ENCODE measurements around the gene KCNG2. TPM values are rescaled to one million over a fixed set of nuclear protein-coding genes. Genes with fewer than 3 reads are reported as not detected.

KCNG2 gene
- total RNA-seq, 1 donor = not detected

DNA sequence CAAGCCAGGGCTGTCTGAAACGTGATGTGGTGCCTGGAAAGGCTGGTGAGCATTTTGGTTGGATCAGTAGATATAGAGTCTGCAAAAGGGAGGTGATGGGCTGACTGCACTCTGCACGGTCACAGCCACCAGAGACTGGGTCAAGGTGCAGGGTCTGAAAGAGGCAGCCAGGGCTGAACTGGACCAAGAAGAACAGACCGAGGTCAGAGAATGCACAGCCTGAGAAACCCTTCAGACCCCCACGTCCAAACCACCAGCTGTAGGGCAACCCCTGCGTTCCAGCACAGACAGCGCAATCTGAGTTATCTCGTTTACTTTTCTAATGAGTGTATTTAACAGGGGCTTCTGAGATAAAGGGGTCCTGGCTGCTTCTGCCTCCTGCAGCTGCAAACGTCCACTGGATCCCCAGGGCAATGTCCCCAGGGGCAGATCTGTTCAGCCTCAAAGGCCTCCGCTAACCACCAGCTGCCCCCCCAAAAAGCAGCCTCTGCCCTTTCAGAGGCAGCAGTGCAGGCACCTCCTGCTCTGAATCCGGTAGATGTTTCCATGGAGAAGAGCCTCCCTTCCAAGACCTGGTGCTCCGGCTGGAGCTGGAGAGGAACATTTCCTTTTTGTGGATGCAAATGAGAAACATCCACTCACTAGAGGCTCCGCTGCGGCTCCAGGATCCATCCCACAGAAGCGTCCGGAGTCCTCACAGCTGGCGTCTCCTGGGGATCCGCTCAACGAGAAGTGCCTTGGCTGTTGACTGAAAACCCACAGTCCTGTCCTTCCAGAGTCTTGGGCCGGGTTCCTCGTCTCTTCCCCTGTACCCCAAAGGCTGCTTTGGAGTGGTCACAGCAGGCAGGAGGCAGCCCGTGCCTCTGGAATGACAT, 970 bp upstream of the KCNG2 start:
- H3K4me1 ChIP-seq (ENCODE audit: insufficient read depth, low read length) = peaks cover 9% of the 10 kb centered on the region
- H3K27ac ChIP-seq (ENCODE audit: low read depth, low read length) = no peak overlapping the region
- no peaks in the 10 kb centered on the region for H4K20me1 ChIP-seq (ENCODE audit: insufficient read depth, low read length)
- H3K79me2 ChIP-seq (ENCODE audit: insufficient read depth, low read length) = no peaks in the 10 kb centered on the region
- peak; percentile 90 for DNase-seq (ENCODE audit: insufficient read length, low spot score, missing footprints)
- H3K4me2 ChIP-seq (ENCODE audit: insufficient read depth, low read length) = no peak overlapping the region
- no peaks in the 10 kb centered on the region for H3K9me3 ChIP-seq (ENCODE audit: low read depth, low read length)
- H2AFZ ChIP-seq (ENCODE audit: low read length) = no peak overlapping the region
- H3K4me3 ChIP-seq (ENCODE audit: insufficient read depth, low read length) = no peak overlapping the region
- H3K36me3 ChIP-seq (ENCODE audit: insufficient read depth, low read length) = no peaks in the 10 kb centered on the region
- TF ChIP-seq, protein P1, sequence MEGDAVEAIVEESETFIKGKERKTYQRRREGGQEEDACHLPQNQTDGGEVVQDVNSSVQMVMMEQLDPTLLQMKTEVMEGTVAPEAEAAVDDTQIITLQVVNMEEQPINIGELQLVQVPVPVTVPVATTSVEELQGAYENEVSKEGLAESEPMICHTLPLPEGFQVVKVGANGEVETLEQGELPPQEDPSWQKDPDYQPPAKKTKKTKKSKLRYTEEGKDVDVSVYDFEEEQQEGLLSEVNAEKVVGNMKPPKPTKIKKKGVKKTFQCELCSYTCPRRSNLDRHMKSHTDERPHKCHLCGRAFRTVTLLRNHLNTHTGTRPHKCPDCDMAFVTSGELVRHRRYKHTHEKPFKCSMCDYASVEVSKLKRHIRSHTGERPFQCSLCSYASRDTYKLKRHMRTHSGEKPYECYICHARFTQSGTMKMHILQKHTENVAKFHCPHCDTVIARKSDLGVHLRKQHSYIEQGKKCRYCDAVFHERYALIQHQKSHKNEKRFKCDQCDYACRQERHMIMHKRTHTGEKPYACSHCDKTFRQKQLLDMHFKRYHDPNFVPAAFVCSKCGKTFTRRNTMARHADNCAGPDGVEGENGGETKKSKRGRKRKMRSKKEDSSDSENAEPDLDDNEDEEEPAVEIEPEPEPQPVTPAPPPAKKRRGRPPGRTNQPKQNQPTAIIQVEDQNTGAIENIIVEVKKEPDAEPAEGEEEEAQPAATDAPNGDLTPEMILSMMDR (IDR thresholded peaks at IDR 0.05; ENCODE audit: extremely low read depth, low read depth, low read length) = no peak
- H3K27me3 ChIP-seq (ENCODE audit: insufficient read depth, low read length) = peaks cover 42% of the 10 kb centered on the region

DNA sequence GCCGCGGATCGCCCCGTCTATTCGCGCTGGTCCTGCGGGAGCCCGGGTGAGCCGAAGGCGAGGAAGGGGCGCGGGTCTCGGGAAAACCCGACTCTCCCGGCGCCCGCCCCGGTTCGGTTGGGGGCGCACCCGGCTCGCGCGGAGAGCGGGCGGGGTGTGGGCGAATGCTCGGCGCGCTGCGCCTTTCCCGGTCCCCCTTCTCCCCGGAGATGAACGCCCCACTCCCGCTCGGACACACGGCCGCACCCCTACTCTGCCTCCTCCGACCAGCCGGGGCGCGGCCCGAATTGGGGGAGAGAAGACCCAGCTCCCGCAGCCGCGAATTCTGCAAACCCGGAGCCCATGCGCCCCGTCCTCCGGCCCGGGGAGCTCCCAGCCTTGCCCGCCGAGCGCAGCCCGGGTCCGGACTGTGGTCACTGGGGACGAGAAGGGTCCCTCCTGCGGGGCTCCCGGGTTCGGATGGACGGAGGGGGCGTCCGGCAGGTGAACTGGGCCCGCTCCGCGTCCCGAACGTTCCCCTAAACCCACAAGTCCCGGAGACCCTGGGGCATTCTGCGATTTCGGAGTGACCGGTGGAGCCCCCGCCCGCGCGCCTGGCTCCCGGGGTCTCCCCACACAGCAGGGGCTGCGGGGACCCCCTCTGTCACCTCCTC, 734 bp downstream of the KCNG2 start:
- TF ChIP-seq, protein P1 (IDR thresholded peaks at IDR 0.05; ENCODE audit: extremely low read depth, low read depth, low read length) = no peak
- Histone ChIP-seq H3K4me1 (ENCODE audit: insufficient read depth, low read length) (peaks cover 3% of the 10 kb centered on the region), H3K4me3 (ENCODE audit: insufficient read depth, low read length) (no peak overlapping the region), H4K20me1 (ENCODE audit: insufficient read depth, low read length) (no peaks in the 10 kb centered on the region), H3K9me3 (ENCODE audit: low read depth, low read length) (no peaks in the 10 kb centered on the region), H3K27me3 (ENCODE audit: insufficient read depth, low read length) (peaks cover 42% of the 10 kb centered on the region), H3K36me3 (ENCODE audit: insufficient read depth, low read length) (no peaks in the 10 kb centered on the region), H3K79me2 (ENCODE audit: insufficient read depth, low read length) (no peaks in the 10 kb centered on the region), H3K27ac (ENCODE audit: low read depth, low read length) (no peak overlapping the region), H3K4me2 (ENCODE audit: insufficient read depth, low read length) (no peak overlapping the region), H2AFZ (ENCODE audit: low read length) (no peak overlapping the region)
- DNase-seq (ENCODE audit: insufficient read length, low spot score, missing footprints) = peak; percentile 38

DNA sequence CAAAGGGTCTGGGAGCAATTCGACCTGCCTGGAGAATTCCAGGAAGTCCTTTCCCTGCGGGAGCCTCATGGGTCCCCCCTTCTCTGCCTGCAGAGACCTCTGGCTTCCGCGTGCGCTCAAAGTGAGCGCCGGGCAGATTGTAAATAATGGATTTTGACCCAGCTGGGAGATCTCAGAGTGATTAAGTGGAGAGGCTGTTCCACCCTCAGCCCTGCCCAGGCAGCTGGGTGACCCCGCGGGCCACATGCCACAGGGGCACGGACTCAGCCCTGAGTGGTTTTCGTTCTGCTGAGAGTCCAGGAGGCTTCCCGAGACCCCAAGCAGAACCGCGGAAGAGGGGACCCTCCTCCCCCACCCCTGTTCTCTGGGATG, 1.2 kb downstream of the KCNG2 start:
- Histone ChIP-seq H3K36me3 (ENCODE audit: insufficient read depth, low read length) (no peaks in the 10 kb centered on the region), H2AFZ (ENCODE audit: low read length) (no peak overlapping the region), H3K9me3 (ENCODE audit: low read depth, low read length) (no peaks in the 10 kb centered on the region), H3K4me1 (ENCODE audit: insufficient read depth, low read length) (peaks cover 3% of the 10 kb centered on the region), H4K20me1 (ENCODE audit: insufficient read depth, low read length) (no peaks in the 10 kb centered on the region), H3K27me3 (ENCODE audit: insufficient read depth, low read length) (peaks cover 42% of the 10 kb centered on the region), H3K27ac (ENCODE audit: low read depth, low read length) (no peak overlapping the region), H3K4me2 (ENCODE audit: insufficient read depth, low read length) (no peak overlapping the region), H3K79me2 (ENCODE audit: insufficient read depth, low read length) (no peaks in the 10 kb centered on the region), H3K4me3 (ENCODE audit: insufficient read depth, low read length) (no peak overlapping the region)
- TF ChIP-seq, protein P1 (IDR thresholded peaks at IDR 0.05; ENCODE audit: extremely low read depth, low read depth, low read length) = no peak
- DNase-seq (ENCODE audit: insufficient read length, low spot score, missing footprints) = peak; percentile 80
